GM18505 (cell line): Measurements from ENCODE around the gene CEP104.

Source experiments
- ATAC-seq: cut with Tn5 transposase; IDR thresholded peaks from one replicate; pipeline ENCODE4 v1.9.1; 2021; ENCODE audit not compliant: unreplicated experiment
- POLR2A ChIP-seq: IDR thresholded peaks from 4 replicates; pipeline ENCODE4 v1.6.1; 2011; ENCODE audit warnings: borderline replicate concordance; ENCODE audit not compliant: insufficient read depth, insufficient read length; ENCODE audit errors: extremely low read depth

The CEP104 gene

DNA sequence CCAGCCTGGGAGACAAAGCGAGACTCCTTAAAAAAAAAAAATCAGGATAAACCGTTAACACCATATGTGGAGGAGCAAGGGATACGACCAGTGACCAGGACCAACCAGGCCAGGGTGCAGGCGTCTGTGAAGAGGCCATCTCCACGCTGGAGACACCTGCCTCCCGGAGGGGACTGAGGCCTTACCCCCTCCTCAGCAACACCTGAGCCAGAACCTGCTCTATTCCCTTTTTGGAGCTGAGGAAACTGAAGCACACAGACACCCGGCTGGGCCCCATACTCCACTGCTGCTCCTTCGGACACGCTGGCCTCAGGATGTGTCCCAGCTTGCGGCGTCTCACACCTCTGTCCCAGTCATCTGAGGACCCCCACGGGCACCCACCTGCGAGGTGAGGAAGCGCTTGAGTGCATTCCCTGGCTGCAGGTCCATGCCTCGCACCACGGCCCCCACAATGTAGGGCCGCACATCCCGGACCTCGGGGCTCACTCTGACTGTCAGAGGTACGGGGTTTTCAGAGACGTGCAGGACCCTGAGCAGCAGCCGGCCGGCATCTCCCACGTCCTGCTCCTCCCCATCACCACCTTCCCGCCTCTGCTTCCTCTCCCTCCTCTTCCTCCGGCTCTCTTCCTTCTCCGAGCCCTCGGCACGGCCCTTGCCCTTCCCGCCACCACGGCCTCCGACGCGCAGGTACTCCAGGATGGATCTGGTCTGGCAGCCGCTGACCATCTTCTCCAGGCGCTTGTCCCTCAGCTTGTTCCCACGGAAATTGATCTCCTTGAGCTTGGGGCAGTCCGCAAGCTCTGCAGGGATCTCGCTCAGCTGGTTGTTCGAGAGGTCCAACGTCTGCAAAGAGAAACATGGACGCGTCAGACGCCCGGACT, 70.3 kb downstream of the CEP104 start:
- no peak for ATAC-seq
- no peak for TF ChIP-seq POLR2A

DNA sequence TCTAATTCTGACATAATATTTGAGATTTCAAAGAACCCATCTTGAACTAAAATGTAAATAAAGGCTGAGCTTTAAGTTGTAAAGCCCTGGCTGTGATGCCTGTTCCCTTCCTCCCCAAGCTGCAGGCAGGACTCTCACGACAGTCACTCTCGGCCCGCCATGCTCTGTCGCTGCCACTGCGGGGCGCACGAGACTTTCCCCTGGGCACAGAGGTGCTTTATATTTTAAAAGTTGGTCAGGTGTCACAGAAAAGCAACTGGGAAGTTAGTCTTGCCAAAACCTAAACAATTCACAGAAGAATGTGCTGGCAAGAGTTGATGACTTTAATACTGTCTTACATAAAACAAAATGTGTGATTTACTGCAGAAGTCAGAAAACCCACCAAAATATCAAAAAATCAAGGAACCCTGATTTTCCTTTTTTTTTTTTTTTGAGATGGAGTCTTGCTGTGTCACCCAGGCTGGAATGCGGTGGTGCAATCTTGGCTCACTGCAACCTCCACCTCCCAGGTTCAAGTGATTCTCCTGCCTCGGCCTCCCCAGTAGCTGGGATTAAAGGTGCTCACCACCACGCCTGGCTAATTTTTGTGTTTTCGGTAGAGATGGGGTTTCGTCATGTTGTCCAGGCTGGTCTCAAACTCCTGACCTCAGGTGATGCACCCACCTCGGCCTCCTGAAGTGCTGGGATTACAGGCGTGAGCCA, 71.4 kb downstream of the CEP104 start:
- TF ChIP-seq POLR2A, result no peak

GRCh38 chr1:3785045-3785444, 72.0 kb downstream of the CEP104 start:
- TF ChIP-seq POLR2A, result no peak
- no peak for ATAC-seq

More for the DNA sequence above, 71.4 kb downstream of the CEP104 start:
- ATAC-seq, result no peak

DNA sequence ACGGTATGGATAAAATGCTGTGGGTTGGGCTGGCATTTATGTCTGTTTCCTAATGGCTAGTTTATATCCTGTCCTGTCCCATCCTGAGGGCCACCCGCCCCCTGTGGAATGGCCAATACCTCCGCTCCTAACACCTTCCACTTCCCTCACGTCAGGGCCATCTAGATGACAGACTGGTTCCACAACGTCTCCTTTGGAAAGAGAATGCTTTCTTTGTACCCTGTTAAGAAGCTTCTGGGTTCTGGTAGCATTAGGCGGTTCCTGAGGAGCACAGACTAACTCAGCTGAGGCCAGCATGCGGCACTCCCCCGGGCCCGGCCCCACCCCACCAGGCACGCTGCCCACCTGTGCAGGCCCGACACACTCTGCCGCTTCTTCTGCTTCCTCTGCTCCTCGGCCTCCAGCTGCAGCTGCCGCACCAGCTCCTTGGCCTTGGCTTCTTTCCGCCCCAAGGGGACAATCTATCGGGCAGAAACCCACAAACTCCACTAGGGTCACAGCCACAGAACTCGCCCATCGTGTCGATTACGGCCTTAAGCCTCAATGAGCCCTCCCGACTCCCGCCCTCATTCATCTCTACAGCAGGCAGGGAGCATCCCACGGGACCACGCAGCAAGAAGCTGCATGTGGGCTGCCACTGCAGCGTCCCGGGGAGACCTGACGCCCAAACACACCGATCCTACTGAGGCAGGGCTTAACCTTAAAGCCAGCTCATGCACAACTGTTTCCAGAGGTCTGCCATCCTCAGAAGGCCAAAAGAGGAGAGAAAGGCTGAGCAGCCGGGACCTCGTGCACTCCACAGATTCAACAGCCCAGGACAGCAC, 73.1 kb downstream of the CEP104 start:
- no peak for TF ChIP-seq POLR2A
- ATAC-seq, result no peak

GRCh38 chr1:3780901-3781300, 76.1 kb downstream of the CEP104 start:
- ATAC-seq, result no peak
- no peak for TF ChIP-seq POLR2A

DNA sequence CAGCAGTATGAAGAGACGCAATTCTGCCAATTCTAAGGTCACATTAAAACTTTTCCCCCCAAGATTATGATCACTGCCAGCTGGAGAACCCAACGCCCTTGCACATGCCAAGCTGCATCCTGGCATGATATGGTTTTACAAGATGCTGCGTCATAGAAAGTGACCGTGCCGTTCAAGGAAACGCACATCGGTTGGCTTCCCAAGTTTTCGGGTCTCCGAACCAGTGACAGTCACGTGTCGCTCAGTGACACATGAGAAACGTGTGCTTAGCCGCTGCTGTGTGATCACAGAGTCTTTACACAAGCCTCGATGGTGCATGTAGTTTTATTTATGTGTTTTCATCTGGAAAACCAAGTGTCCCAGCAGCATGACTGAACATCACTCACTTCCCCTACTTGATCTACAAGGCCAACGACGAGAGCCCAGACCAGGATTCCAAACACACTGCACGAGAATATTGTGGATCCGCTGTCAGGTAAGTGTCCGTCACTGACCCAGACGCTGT, 77.0 kb downstream of the CEP104 start:
- TF ChIP-seq POLR2A, result no peak
- no peak for ATAC-seq

DNA sequence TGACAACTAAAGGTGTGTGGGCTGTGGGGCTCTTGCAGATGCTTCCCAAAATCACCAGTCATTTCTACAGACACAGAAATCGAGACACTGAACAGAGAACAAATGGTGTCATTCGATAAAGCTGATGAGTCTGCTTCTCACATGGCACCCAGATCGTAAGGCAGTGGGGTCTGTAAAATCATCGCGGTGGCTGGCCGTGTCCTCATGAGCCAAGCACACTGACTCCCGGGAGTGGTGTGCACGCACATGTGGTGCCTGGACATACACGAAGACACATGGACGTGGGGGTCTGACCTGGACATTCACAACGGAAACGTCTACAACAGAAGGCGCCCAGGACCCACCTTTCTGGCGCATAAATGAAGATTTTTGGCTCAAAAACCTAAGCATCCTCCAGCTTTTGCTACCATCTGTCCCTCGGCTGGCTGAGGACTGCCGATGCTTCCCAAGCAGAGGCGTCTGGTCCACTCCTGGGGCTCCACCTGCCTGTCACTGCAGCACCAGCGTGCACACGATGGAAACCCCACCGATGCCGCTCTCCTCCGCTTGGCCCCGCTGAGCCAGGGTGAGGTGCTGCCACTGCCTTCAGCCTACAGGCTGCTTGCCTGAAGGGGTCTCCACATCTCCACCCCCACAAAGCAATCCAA, 77.6 kb downstream of the CEP104 start:
- ATAC-seq, result no peak
- no peak for TF ChIP-seq POLR2A

GRCh38 chr1:3778590-3779264, 78.3 kb downstream of the CEP104 start:
- TF ChIP-seq POLR2A, result no peak
- ATAC-seq, result no peak

DNA sequence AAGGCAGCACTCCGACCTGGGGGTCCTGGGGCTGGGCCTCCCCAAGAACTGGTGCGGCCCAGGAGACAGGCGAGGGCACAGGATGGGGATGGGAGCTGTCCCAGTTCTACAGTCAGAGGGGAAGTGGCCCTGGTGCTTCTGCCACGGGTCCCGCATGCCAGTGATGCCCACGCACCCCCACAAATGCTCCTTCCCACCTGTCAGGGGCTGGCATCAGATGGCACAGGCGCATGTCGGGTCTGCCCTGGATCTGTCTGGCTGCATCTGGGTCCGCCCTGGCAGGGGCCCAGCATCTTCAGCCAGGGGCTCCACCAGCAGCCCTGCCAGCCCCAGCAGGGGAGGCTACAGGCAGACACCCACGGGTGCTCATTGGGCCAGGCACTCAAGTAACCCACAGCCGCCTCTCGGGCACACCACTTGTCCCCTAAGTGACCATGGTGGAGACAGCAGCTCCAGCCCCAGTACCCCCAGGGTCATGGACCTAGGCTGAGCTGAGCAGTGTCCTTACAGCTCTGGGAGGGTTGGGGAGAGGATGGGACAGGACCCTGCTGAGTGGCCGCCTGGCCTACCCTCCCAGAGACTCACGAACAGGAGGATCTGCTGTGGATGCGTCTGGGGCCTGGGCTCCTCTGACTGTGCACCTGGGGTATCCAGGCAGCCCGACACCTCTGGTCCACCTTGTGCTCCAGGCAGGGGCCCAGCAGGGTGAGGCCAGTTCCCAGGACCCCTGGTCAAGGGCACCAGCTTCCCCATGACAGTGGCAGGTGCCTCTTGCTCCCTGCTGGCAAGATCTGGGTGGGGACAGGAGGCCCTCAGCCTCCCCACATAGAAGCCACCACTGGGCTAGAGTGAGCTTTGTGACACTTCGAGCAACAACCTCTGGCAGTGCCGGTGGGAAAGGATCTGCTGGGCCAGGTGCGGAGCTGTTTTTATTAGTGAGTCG, 79.1 kb downstream of the CEP104 start:
- ATAC-seq, result no peak
- TF ChIP-seq POLR2A, result no peak

DNA sequence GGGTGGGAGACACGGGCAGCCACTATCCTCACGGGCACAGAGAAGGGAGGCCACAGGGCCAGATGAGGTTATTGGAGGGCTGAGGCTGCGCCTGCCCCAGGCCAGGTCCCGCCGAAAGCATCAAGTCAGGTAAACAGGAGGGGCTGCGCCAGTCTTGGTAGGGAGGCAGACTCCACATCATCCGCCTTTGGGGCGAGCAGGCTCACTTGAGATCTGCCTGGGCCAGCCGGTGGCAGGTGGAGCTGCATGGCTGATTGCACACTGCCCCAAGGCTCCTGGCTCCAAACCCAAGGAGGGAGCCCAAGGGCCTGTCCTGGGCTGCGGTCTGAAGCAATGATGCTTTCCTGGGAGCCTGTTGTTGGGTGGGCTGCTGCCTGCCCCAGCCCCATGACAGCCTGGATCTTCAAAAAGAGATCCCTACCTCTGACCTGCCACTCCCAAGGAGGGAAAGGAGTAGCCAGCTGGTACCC, 79.9 kb downstream of the CEP104 start:
- ATAC-seq, result no peak
- TF ChIP-seq POLR2A, result no peak
